Hypothalamus (tissue), 51 donors: ENCODE measurements around the gene KLHL29.

Experiments used
- DNase-seq, 51 donors: peaks; one replicate each; lab custom pipeline; 2025; lab: John Stamatoyannopoulos, UW

The KLHL29 gene

DNA sequence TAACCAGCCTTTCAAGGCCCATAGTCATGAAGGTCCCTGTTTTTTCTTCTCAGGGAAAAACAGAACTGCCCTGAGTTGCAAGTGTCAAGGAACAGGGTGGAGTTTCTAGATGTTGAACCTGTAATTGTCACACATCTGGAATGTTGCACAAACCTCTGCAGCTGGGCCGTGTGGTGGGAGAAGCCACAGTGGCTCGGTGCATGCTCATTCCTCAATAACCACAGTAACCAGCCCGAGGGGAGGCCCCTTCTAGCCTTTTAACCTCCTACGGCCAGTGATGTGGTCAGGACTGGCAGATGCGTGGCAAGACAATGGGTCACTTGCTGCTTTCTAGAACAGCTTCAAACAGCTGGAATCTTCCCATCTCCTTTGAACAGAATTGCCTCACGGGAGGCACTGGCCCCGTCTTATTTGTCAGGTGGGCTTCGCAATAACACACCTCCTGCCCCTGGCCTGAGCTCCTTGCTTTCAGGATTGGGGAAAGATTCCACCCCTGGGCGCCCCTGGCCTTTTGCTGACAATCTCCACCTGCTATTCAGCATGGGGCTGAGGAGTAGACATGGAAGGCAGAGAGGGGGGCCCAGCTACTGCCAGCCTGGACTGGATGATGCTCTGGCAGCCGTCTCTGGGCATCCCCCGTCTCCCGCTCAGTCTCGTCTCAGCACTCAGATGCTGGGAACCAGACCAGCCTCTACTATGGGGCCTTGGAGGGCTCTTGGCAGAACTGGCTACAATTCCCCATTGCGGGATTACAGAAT is 102.9 kb downstream of the KLHL29 start:
- no peak for DNase-seq

DNA sequence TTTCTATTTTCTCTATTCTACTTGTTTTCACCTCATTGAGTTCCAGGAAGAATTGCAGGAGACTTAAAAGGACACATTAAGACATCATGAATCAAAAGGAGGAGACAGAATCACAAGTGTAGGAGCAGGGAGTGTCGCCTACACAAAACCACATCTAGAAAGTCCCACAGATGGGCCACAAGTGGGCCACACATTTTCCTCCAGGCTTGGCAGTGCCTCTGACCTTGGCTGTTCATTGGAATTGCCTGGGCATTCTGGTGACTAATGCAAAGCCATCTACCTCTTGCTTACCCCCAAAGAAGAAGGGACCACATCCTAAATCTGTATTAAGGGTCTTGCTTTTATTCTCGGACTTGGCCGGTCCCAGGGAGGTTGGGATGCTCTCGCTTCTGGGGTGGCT is 103.6 kb downstream of the KLHL29 start:
- no peak for DNase-seq

DNA sequence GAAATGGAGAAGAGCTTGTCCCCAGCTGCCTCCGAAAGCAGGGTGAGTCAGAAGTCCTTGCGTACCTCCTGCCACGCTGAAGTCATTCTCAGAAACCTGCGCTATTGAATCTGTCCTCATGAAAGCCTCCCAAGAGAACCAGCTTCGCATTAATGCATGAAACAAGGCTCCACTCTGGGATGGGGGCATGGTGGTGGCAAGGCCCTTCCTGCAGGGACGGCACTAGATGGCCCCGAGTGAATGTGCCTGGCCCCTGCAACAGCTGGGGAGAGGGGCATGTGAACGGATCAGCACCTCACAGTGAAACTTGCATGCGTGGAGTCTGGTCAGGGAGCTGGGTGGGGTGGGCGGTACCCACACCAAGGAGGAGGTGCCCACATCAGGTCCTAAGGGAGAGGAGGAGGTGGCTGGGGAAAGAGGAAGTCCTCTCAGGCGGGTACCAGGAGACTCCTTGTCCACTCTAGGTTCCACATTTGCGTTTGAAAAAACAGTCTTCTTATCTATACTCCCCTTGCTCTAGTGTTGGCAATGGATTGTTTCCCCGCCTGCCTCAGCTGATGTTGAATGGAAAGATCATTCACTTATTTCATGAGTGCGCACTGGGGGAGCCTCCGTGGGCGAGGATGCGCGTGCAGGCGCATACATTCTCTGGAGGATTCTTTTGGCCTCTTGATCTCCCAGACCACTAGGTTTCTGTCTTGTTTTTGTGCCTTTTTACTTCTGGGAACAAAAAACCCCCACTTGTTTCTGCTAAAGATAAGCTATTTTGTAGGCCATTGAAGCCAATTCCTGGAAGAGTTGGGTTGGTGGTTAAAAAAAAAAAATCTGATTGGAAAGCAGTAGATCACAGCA is 104.7 kb downstream of the KLHL29 start:
- DNase-seq, result peak in 1 of 51 donors; percentile 14

DNA sequence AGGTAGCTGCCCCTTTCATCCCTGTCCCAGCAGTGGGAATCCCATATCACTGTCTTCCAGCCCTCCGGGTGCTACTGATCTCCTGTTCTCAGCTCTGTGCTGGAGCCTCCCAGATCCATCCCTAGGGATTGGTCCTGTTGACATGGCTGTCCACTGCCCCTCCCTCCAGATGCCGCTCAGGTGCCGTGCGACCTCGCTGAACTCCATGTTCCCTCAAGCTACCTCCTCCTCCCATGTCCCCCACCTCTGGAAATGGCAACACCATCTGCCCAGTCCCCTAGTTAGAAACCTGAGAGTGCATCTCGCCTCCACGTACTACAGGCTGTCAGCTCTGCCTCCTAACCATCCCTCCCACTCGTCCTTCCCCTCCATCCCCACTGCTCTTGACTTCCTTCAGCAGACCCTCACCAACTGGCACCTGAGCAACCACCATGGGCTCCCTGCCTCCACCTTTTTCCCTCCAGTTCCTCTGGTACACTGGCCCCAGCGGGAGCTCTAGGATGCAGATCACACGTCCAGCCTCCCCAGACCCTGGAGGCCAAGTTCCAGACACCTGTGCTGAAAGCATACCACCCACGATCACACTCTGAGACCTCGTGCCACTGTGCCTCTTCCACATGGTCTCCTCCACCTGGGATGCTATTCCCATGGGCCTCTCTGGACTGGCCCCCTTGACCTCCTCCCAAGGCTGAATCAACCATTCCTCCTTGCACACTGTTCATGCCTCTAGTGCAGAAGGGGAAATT is 106.8 kb downstream of the KLHL29 start:
- no peak for DNase-seq

DNA sequence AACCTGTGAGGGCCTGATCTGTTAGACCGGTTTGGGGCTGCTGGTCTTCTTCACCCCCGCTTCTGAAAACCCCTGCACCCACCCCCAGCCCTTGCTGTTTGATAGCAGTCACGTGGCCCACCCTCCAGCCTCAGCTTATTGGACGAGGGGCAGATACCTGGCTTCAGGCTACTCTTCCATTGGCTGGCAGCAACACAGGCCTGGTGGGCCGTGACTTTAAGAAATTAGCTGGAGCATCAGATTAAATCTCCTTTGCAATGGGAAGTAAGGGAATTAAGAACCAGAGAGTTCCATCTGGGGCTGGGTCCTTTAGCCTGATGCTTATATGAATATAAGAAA is 107.3 kb downstream of the KLHL29 start:
- no peak for DNase-seq

DNA sequence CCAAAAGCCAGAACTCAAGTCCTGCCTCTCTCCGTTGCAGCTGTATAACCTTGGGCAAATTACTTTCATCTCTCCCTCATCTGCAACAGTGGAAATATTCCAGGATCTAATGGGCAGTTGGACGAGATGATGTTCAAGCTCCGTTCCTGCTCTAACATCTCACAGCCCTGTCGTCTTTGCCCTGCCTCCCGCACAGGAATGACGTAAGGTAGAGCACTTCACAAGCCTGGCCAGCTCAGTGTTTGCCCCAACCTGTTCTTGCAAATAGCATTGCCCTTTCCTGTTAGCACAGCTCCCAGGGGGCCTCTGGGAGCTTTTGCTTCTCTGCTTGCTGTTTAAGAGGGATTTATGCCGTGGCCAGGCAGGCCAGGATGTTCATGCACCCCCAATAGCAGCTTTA is 107.9 kb downstream of the KLHL29 start:
- peak in 1 of 51 donors; percentile 19 for DNase-seq

DNA sequence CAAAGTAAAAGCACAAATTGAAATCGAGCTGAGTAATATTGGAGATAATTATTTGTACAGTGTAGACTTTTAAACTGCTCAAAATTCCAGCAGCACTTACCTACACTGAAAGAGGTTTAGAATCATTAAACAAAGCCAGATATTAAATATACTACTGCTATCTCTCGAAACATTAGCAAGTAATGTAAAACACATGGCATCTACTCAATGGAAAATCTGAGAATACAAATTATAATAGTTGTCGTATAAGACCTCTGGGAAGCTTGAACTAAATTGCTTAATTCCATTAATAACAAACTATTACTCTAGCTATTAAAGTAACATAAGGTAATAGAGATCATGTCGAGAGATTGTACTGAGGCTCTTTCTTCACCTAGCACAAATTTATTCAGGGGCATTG is 108.9 kb downstream of the KLHL29 start:
- no peak for DNase-seq

DNA sequence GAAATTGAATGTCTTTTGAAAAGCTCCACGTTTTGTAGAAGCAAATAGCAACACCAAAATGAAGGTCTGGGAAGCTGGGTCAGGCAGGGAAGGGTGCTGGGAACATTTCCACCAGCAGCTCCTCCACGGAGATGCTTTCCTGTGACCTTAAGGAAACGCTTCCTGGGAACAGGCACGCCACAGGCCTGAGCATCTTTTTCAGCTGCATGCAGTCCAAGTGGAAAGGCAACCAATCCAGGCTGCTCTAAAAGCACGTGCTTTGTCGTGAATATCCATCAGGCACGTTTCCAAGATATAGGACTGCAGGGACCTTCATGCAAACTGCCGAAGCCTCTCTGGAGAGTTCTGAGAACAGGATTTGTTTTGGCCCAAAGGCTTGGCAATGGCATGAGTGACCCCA is 109.3 kb downstream of the KLHL29 start:
- DNase-seq, result no peak

DNA sequence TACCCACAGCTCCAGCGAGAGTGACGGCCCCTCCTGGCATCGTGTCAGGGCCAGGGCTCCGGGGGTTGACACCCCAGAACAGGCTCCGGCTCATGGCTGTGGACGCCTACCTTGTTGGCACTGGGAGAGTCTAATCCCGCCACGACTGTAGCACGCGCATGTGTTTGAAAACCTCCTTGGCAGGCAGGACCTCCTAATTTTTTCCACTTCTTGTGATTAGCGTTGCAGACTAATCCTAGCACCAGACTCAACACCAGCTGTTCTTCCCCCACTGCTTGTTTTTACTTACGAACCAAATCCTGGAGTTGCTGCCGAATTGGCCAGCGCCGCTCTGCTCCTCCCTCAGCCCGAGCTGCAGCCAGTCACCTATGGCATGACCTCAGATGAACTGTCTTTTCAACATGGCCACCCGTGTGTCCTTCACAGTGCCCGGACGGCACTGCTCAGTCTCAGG is 110.7 kb downstream of the KLHL29 start:
- DNase-seq, result no peak

DNA sequence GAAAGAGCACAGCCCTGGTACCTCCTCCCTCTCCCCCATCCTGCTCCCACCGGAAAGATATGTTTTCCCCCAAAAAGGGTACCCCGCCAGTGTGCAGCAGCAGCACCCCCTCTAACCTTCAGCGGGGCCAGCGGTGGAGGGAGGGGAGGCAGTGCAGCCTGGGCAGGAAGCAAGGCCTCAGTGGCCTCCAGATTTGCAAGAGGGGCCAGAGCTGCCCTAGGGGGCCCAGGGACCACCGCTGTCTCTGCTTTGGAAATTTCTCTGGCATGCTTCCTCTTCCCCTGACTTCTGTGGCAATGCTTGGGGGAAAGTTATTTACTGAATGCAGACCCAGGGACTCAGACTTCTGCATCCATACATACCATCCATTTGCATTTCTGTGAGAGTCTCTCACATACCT is 111.5 kb downstream of the KLHL29 start:
- DNase-seq, result no peak

DNA sequence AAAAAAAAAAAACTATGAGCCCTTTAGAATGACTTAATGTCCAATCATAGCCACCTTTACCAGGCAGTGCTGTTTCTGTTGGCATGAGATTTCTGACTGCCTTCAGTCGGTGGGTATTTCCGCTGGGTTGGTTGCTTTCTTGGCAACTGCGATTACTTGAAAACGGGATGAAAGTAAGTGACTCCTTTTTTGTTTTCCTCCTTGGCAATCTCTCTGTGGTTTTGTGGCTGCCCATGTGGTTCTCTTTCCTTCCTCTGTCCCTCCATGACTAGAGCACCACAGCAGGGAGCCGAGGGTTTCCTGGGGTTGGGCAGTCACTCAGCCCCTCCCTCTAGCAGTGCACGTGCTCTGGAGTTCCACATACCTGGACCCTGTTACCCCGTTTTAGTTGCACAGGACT is 112.1 kb downstream of the KLHL29 start:
- no peak for DNase-seq

DNA sequence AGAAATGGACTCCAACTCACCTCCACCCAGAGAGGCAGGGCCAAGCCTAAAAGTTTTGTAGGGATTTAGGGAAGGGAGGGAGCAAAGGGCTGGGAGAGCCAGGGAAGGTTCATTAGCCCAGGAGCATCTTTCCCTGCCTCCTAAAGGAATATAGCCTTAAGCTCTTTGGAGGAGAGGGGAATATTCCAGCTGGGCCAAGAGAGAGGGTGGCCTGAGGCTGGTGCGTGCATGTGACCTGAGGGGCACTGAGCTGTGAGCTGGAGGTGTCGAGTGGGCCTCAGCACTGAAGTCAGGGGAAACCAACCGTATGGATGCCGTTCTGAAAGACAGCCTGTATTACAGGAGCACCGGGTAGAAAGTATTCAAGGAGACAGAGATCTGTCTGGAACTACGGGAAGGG is 112.6 kb downstream of the KLHL29 start:
- DNase-seq, result no peak

DNA sequence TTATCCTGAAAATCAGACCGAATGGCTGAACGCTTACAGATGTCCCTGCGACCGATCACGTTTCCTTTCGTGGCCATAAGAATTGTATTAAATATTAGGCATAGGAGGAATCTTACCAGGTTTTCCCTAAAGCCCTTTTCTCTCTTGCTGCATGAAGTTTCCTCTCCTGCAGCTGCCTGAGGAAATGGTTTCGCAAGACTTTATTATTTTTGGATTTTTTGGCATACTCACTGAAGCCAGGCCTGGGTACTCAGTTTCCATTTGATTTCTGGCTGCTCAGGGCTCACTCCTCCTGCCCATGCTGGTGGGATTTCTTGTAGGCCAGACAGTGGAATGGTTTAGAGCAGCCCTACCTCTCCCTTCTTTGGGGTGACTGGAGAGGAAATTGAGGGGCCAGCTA is 114.0 kb downstream of the KLHL29 start:
- no peak for DNase-seq

DNA sequence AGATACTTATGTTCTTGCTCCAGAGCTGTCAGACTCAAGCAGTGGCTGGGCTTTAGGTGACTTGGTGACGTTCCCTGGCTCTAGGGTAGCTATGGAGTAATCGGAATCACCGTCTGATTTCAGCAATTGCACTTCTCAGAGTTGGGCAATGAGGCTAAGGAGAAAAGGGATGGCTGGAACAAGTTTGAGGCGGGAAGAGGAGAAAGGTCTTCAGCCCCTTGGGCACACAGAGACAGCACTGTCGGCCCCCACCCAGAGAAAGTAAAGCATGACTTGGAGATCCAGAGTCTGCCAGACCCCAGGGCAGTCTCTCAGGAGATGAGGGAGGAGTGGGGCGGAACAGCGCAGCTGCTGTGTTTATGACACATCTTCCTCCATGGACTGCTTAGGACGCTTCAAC is 114.5 kb downstream of the KLHL29 start:
- DNase-seq, result no peak

DNA sequence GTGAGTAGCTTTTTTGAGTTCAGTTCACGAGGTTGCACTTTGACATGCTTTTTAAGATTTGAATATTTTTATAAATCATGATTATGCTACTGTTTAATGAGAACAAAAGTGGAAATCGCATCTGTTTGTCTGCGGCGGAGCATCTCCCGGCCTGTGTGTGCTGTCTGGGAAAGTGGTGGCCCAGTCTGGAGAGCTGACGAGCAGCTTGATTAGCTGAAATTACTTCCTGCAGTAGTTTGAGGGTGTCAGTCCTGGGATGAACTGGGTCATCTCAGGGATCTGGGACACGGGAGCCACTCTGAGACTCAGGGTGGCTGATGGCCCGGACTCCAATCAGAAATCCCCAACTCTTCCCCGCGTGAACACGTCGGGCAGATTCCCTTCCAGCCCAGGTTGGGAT is 115.9 kb downstream of the KLHL29 start:
- DNase-seq, result no peak

DNA sequence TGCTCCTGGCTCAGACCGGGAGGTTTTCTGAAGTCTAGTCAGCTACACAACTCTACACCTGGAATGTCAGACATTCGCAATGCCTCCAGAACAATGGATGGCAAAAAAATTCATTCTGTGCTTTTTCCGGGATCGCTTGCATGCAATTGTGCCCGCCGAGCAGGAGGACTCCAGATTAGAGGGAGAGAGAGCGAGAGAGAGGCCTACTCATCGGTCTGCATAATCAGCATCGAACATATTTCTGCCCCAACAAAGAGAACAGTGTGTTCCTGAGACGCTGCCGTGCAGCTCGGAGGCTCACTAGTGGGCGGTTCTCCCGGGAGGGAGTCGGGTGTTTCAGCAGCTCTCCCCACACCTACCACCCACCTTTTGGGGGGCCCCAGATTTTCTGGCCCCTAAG is 117.1 kb downstream of the KLHL29 start:
- peak in 25 of 51 donors; percentile 7 to 76 (median 33) for DNase-seq

DNA sequence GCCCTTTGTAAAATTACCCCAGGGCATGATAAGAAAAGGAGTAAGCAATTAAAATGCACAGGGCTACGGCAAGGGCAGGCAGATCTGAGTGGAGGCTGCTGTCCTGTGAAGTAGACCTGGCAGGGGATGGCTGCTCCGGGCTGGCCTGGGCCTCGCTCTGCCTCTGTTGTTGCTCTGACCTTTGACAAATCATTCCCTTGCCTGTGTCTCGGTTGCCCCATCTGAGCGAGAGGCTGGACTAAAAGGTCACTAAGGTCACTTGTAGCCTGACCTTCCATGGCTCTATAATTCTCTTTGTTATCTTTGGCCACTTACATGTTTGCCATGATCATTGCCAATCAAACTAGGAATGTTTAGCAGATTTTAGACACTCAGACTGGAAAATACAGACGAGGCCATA is 118.1 kb downstream of the KLHL29 start:
- DNase-seq, result no peak

DNA sequence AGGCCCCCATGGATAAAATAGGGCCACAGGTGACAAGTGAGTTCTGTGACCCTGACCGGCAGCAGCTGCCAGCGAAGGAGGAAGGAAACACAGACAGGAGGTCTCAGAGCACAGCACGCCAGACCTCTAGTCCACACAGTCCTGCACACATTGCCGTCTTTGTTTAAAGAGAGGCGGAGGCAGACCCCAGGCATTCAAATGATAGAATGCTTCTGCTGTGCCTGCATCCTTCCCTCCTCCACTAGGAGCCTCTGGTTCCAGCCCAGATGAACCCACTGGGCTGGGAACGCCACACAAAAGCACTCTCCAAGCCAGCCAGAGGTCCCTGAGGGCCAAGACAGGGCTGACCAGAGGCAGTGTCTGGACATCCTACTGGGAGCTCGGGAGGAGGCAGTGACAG is 118.7 kb downstream of the KLHL29 start:
- DNase-seq, result no peak

DNA sequence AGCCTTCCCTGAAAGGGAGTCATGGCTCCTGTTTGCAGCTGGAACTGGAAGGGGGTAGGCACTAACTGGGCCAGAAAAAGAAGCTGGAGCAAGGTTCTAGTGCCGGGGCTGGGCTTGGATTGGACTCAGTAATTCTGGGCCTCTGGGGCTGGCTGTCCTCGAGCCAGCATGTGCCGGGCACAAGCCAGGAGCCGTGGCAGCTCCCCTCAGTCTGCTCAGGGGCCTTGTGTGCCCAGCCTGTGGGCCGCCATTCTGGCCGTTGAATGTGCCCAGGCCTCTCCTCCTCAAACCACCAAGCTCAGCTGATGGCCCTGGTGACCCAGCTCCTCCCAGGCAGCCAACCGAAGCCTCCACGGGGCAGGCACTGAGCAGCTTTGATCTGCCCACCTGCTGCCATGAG is 119.6 kb downstream of the KLHL29 start:
- DNase-seq, result no peak

DNA sequence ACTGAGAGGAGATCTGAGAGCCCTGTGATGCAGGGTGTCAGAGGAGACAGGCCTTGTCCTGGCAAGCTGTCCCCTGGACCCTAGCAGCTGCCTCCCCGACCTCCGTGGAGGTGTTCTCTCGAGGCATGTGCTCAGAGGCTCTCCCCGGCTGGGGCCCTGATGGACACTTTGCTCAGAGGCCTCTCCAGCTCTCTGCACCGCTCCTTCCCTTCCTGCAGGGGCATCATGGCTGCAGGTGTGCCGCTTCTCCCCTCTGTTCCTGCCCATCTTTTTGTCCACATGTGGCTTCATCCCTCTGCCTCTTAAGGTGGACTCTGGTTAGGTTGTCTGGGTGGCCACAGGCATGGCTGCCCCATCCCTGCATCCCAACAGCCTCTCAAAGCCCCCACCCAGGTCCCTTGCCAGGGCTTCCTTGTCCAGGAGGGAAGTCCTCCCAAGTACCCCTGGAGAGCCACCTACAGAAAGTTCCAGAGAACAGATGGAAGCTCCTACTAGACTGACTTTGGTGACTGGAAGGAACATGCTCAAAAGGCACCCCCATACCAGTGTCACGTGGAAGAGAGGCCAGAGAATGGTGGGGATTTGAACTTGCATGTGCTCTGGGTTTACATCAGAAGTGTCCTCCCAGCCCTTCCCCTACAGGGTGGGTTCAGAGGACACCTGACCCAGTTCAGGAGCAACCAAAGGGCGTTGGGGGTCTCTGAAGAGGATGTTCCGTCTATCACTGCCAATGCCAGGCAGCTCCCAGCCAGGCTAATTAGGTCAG is 120.4 kb downstream of the KLHL29 start:
- no peak for DNase-seq

DNA sequence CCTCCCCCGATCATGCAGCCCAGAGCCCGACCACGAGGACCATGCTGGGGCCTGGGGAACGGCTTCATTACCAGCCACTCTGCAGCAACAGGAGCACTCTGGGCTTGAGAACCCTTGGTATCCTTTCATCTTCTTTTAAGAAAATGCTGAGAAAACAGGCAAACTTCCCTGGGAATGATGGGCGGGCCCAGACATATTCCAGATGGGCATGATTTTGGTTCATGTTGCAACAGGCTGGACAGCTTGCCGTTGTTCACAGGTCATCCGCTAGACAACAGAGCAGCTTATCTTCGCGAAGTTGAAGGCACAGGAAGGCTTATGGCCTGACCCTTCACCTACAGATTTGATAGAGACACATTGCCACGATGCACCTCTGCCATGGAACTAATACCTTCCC is 121.0 kb downstream of the KLHL29 start:
- DNase-seq, result no peak
